ENCODE measurements around the gene CST9L. TPM values are rescaled to one million over a fixed set of nuclear protein-coding genes. Genes with fewer than 3 reads are reported as not detected.

Gene CST9L
- total and polyA plus RNA-seq, 2 donors from 2014 or later = not detected

GRCh38 chr20:23566199-23566932 lies 1.9 kb downstream of the CST9L start:
- intact Hi-C loops (cut with DNase I) = no loop called here
- no peak overlapping the region for H3K4me3 ChIP-seq (ENCODE audit: low read length in 3 of 3)
- no peaks in the 10 kb centered on the region for H3K4me1 ChIP-seq (ENCODE audit: control insufficient read depth in 2 of 3, insufficient read depth in 2 of 3, low read depth in 1 of 3, low read length in 3 of 3)
- TF ChIP-seq CTCF (IDR thresholded peaks at IDR 0.05; ENCODE audit: borderline replicate concordance, extremely low read depth, insufficient read depth) = no peak
- H3K27me3 ChIP-seq (ENCODE audit: control insufficient read depth, insufficient read depth, low read length) = no peaks in the 10 kb centered on the region
- no peak overlapping the region for H3K9ac ChIP-seq (ENCODE audit: low read length in 3 of 3)
- DNase-seq (no peak), FAIRE-seq (no peak)
- H3K9me3 ChIP-seq (ENCODE audit: control insufficient read depth in 2 of 3, insufficient read depth in 1 of 3, low read length in 3 of 3) = peaks cover 0 to 12% (median 0%) of the 10 kb centered on the region in 3 donors
- H3K27ac ChIP-seq (ENCODE audit: low read depth in 2 of 2, low read length in 2 of 2) = no peak overlapping the region
- no peaks in the 10 kb centered on the region for H3K36me3 ChIP-seq (ENCODE audit: control insufficient read depth in 2 of 3, insufficient read depth in 3 of 3, low read length in 3 of 3)

GRCh38 chr20:23565503-23566045 lies 2.7 kb downstream of the CST9L start:
- no peaks in the 10 kb centered on the region for H3K27me3 ChIP-seq (ENCODE audit: control insufficient read depth, insufficient read depth, low read length)
- no peaks in the 10 kb centered on the region for H3K36me3 ChIP-seq (ENCODE audit: control insufficient read depth in 2 of 3, insufficient read depth in 3 of 3, low read length in 3 of 3)
- no peak for TF ChIP-seq CTCF (IDR thresholded peaks at IDR 0.05; ENCODE audit: borderline replicate concordance, extremely low read depth, insufficient read depth)
- DNase-seq = no peak
- no peaks in the 10 kb centered on the region for H3K4me1 ChIP-seq (ENCODE audit: control insufficient read depth in 2 of 3, insufficient read depth in 2 of 3, low read depth in 1 of 3, low read length in 3 of 3)
- no peak overlapping the region for H3K27ac ChIP-seq (ENCODE audit: low read depth in 2 of 2, low read length in 2 of 2)
- no peak overlapping the region for H3K4me3 ChIP-seq (ENCODE audit: low read length in 3 of 3)
- FAIRE-seq = no peak
- no peak overlapping the region for H3K9ac ChIP-seq (ENCODE audit: low read length in 3 of 3)
- H3K9me3 ChIP-seq (ENCODE audit: control insufficient read depth in 2 of 3, insufficient read depth in 1 of 3, low read length in 3 of 3) = peaks cover 0 to 14% (median 0%) of the 10 kb centered on the region in 3 donors
- intact Hi-C loops (cut with DNase I) = no loop called here

- no peaks in the 10 kb centered on the region for H3K36me3 ChIP-seq (ENCODE audit: control insufficient read depth in 2 of 3, insufficient read depth in 3 of 3, low read length in 3 of 3)
- H3K27me3 ChIP-seq (ENCODE audit: control insufficient read depth, insufficient read depth, low read length) = no peaks in the 10 kb centered on the region
- no peak overlapping the region for H3K27ac ChIP-seq (ENCODE audit: low read depth in 2 of 2, low read length in 2 of 2)
- H3K9ac ChIP-seq (ENCODE audit: low read length in 3 of 3) = no peak overlapping the region
- no peak overlapping the region for H3K4me3 ChIP-seq (ENCODE audit: low read length in 3 of 3)
- no peak for DNase-seq
- peaks cover 0 to 14% (median 2%) of the 10 kb centered on the region in 3 donors for H3K9me3 ChIP-seq (ENCODE audit: control insufficient read depth in 2 of 3, insufficient read depth in 1 of 3, low read length in 3 of 3)
- intact Hi-C loops (cut with DNase I) = no loop called here
- no peak for FAIRE-seq
- H3K4me1 ChIP-seq (ENCODE audit: control insufficient read depth in 2 of 3, insufficient read depth in 2 of 3, low read depth in 1 of 3, low read length in 3 of 3) = no peaks in the 10 kb centered on the region
- no peak for TF ChIP-seq CTCF (IDR thresholded peaks at IDR 0.05; ENCODE audit: borderline replicate concordance, extremely low read depth, insufficient read depth)
Measured at GRCh38 chr20:23564927-23565326, 3.4 kb downstream of the CST9L start.
